Activated CD8-positive, alpha-beta memory T cell treated with anti-CD3 and anti-CD28 coated beads, Interleukin-2, amount 50 U/mL, for 1 hour (primary cell): ENCODE measurements around the gene RAPGEF4.

Experiments
- DNase-seq: peaks from one replicate; pipeline ENCODE4 v3.0.0-alpha.2; 2020; ENCODE audit errors: extremely low read depth

The RAPGEF4 gene

GRCh38 chr2:172937884-172938712, 202.5 kb downstream of the RAPGEF4 start:
- DNase-seq, result no peak

GRCh38 chr2:172938713-172939375, 203.2 kb downstream of the RAPGEF4 start:
- DNase-seq, result no peak

GRCh38 chr2:172943539-172943938, 207.9 kb downstream of the RAPGEF4 start:
- no peak for DNase-seq

GRCh38 chr2:172944022-172944793, 208.6 kb downstream of the RAPGEF4 start:
- no peak for DNase-seq

GRCh38 chr2:172944794-172945509, 209.3 kb downstream of the RAPGEF4 start:
- no peak for DNase-seq

- DNase-seq, result no peak
Observed at GRCh38 chr2:172945510-172945850, 209.8 kb downstream of the RAPGEF4 start.

- DNase-seq, result no peak
Observed at GRCh38 chr2:172947461-172948153, 212.0 kb downstream of the RAPGEF4 start.

GRCh38 chr2:172949522-172949921, 213.9 kb downstream of the RAPGEF4 start:
- no peak for DNase-seq

- no peak for DNase-seq
Observed at GRCh38 chr2:172950565-172950964, 214.9 kb downstream of the RAPGEF4 start.

- DNase-seq, result no peak
Observed at GRCh38 chr2:172951554-172951953, 215.9 kb downstream of the RAPGEF4 start.

GRCh38 chr2:172953411-172953810, 217.8 kb downstream of the RAPGEF4 start:
- no peak for DNase-seq

- no peak for DNase-seq
Observed at GRCh38 chr2:172953970-172954852, 218.6 kb downstream of the RAPGEF4 start.

GRCh38 chr2:172955587-172955986, 219.9 kb downstream of the RAPGEF4 start:
- no peak for DNase-seq

GRCh38 chr2:172957734-172958133, 222.1 kb downstream of the RAPGEF4 start:
- no peak for DNase-seq

GRCh38 chr2:172962082-172962481, 226.4 kb downstream of the RAPGEF4 start:
- no peak for DNase-seq

GRCh38 chr2:172962824-172963223, 227.2 kb downstream of the RAPGEF4 start:
- no peak for DNase-seq

- no peak for DNase-seq
Observed at GRCh38 chr2:172964511-172965139, 229.0 kb downstream of the RAPGEF4 start.

- no peak for DNase-seq
Observed at GRCh38 chr2:172965433-172966212, 230.0 kb downstream of the RAPGEF4 start.
